PC-9 (cell line): ENCODE data around the gene DNMT3L. TPM values are rescaled to one million over a fixed set of nuclear protein-coding genes. Genes with fewer than 3 reads are reported as not detected.

Experiments
- BruUV-seq: library from RNA; stranded (reverse); fragments of 400-500 nt; replicated peaks from 2 replicates; lab custom pipeline; 2021; lab: Mats Ljungman, UMichigan
- CTCF ChIA-PET: fragments of 300-600 bp; sonication (Branson Sonifier 250); formaldehyde crosslinking; loops from one replicate; lab custom pipeline; 2022; ENCODE audit warnings: antibody characterized with exemption; lab: Charles Lee
- POLR2A ChIA-PET: fragments of 300-600 bp; sonication (Branson Sonifier 250); formaldehyde crosslinking; loops from one replicate; lab custom pipeline; 2022; ENCODE audit warnings: antibody characterized with exemption; ENCODE audit not compliant: unreplicated experiment; lab: Charles Lee
- DNase-seq, 2 experiments: peaks; one replicate each; pipeline versions ENCODE4 v3.0.0 to v3.0.0-alpha.2; 2015 to 2022; ENCODE audit warnings: mixed read lengths in 1 of 2
- H2AFZ ChIP-seq: fragments of 200-600 bp; sonication (generic); 2 replicates; pipeline ENCODE4 v1.8.1; 2017; ENCODE audit warnings: antibody characterized with exemption
- H3F3A ChIP-seq: fragments of 200-600 bp; sonication (generic); 2 replicates; pipeline ENCODE4 v1.8.1; 2017; ENCODE audit warnings: antibody characterized with exemption, mild to moderate bottlenecking, low read depth; ENCODE audit not compliant: insufficient read depth
- H3K27ac ChIP-seq: fragments of 200-600 bp; sonication (generic); 2 replicates; pipeline ENCODE4 v1.6.1; 2016; ENCODE audit warnings: mixed run types
- H3K27me3 ChIP-seq: fragments of 200-600 bp; sonication (generic); 2 replicates; pipeline ENCODE4 v1.6.1; 2016; ENCODE audit warnings: low read depth, mixed run types; ENCODE audit not compliant: insufficient read depth
- H3K36me3 ChIP-seq: fragments of 200-600 bp; sonication (generic); 2 replicates; pipeline ENCODE4 v1.6.1; 2016; ENCODE audit warnings: low read depth, mixed run types
- H3K4me1 ChIP-seq: fragments of 200-600 bp; sonication (generic); replicated peaks from 2 replicates; pipeline ENCODE4 v1.6.1; 2016; ENCODE audit warnings: mixed run types; ENCODE audit not compliant: insufficient read depth
- H3K4me2 ChIP-seq: fragments of 200-600 bp; sonication (generic); 2 replicates; pipeline ENCODE4 v1.6.1; 2017; ENCODE audit warnings: mixed run types
- H3K4me3 ChIP-seq: fragments of 200-600 bp; sonication (generic); 2 replicates; pipeline ENCODE4 v1.6.1; 2016; ENCODE audit warnings: mixed run types
- H3K79me2 ChIP-seq: fragments of 200-600 bp; sonication (generic); 2 replicates; pipeline ENCODE4 v1.6.1; 2017; ENCODE audit warnings: low read depth, mixed run types
- H3K9me2 ChIP-seq: fragments of 200-600 bp; sonication (generic); 2 replicates; pipeline ENCODE4 v1.8.1; 2017; ENCODE audit warnings: mild to moderate bottlenecking; ENCODE audit not compliant: insufficient read depth
- H3K9me3 ChIP-seq: fragments of 200-600 bp; sonication (generic); 2 replicates; pipeline ENCODE4 v1.8.1; 2016; ENCODE audit warnings: low read depth; ENCODE audit not compliant: insufficient read depth
- H4K20me1 ChIP-seq: fragments of 200-600 bp; sonication (generic); 2 replicates; pipeline ENCODE4 v1.8.1; 2017; ENCODE audit not compliant: insufficient read depth
- CTCF ChIP-seq: fragments of 200-600 bp; sonication (generic); conservative IDR thresholded peaks from 2 replicates; pipeline ENCODE4 v1.6.1; 2017; ENCODE audit warnings: mixed run types, antibody characterized with exemption, mild to moderate bottlenecking, moderate library complexity
- EZH2 ChIP-seq: fragments of 200-600 bp; sonication (generic); IDR thresholded peaks from 2 replicates; pipeline ENCODE4 v1.8.0; 2017; ENCODE audit warnings: antibody characterized with exemption, low read depth
- intact Hi-C: fragments of 100-400 bp; cut with micrococcal nuclease; formaldehyde crosslinking; loops from one replicate; pipeline ENCODE4 v1.10.0; 2022; ENCODE audit not compliant: unreplicated experiment
- total RNA-seq: library from RNA; stranded (reverse); gene quantifications from 2 replicates; pipeline ENCODE4 v1.2.3, GENCODE V29; 2021

DNMT3L gene
- total RNA-seq, 1 experiment from 2014 or later: not detected

DNA sequence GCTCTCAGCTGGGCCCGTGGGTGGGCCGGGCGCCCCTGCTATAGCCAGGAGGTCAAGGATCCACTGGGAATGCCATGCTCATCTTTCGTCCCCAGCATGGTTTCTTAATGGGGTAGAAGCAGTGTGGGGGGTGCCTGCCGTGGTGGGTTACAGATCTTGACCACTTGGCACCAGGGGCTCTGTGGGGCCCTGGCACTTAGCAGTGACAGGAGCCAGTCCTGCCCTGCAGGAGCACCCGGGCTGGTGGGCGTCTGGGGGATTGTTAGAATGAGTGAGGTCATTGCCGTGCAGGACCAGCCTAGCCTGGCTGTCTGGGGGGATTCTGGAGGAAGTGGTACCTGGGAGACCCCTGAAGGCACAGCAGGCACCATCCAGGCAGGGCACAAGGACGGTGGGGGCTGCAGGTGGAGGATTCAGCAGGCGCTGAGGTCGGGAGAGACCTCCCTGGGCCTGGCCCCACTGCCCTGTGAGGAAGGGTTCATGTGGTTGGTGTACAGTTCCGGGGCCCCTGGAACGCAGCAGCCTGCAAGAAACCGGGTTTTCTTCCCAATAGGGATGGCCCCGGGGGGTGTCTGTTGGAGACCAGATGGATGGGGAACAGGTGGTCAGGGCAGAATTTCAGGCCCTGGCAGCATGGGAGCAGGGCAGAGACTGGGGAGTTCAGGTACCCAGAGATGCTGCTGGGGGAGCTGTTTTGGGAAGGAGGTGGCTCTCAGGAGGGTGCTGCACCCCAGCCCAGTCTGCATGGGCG is 28.8 kb upstream of the DNMT3L start:
- Histone ChIP-seq H3K4me3 (no peak overlapping the region), H3K36me3 (no peaks in the 10 kb centered on the region), H3K9me2 (no peaks in the 10 kb centered on the region), H3K79me2 (no peaks in the 10 kb centered on the region), H3K27me3 (peaks cover 14% of the 10 kb centered on the region; the same call in 1 of the 2 replicates), H2AFZ (no peak overlapping the region), H3K4me2 (no peak overlapping the region), H3K27ac (no peak overlapping the region), H3K4me1 (peaks cover 12% of the 10 kb centered on the region; the same call in 1 of the 2 replicates), H4K20me1 (no peaks in the 10 kb centered on the region), H3F3A (no peaks in the 10 kb centered on the region), H3K9me3 (no peaks in the 10 kb centered on the region)
- ChIA-PET CTCF (no interaction called here), POLR2A (no interaction called here)
- no TSS peak for BruUV-seq
- no peak for TF ChIP-seq CTCF
- no peak for TF ChIP-seq EZH2
- DNase-seq: no peak
- intact Hi-C loops: no loop called here

GRCh38 chr21:44289381-44290010 is 27.8 kb upstream of the DNMT3L start:
- no peaks in the 10 kb centered on the region for H3K9me2 ChIP-seq
- peaks cover 21% of the 10 kb centered on the region for H3K27me3 ChIP-seq
- no peak overlapping the region for H2AFZ ChIP-seq
- TF ChIP-seq CTCF (no peak), EZH2 (no peak)
- H3K4me3 ChIP-seq: no peak overlapping the region
- no peaks in the 10 kb centered on the region for H3K9me3 ChIP-seq
- H3K4me1 ChIP-seq: peaks cover 2% of the 10 kb centered on the region; the same call in 1 of the 2 replicates
- intact Hi-C loops: no loop called here
- no peak for DNase-seq
- no peak overlapping the region for H3K4me2 ChIP-seq
- no TSS peak for BruUV-seq
- H3K27ac ChIP-seq: no peak overlapping the region
- H3K79me2 ChIP-seq: no peaks in the 10 kb centered on the region
- H4K20me1 ChIP-seq: no peaks in the 10 kb centered on the region
- no peaks in the 10 kb centered on the region for H3K36me3 ChIP-seq
- no peaks in the 10 kb centered on the region for H3F3A ChIP-seq
- ChIA-PET CTCF (no interaction called here), POLR2A (interaction anchor here (0.6 kb wide), 1 partner anchor 45 kb away, joined by 3 read pairs; no protein-coding TSS in a partner anchor)

- POLR2A ChIA-PET: no interaction called here
- peaks cover 21% of the 10 kb centered on the region for H3K27me3 ChIP-seq
Observed at GRCh38 chr21:44288251-44289110, 26.8 kb upstream of the DNMT3L start.

More at GRCh38 chr21:44288251-44289110, 26.8 kb upstream of the DNMT3L start:
- Histone ChIP-seq H4K20me1 (no peaks in the 10 kb centered on the region), H3K4me3 (no peak overlapping the region), H3K9me2 (no peaks in the 10 kb centered on the region), H3F3A (no peaks in the 10 kb centered on the region), H3K4me2 (no peak overlapping the region), H3K27ac (no peak overlapping the region), H3K9me3 (no peaks in the 10 kb centered on the region), H2AFZ (no peak overlapping the region), H3K4me1 (no peaks in the 10 kb centered on the region), H3K79me2 (no peaks in the 10 kb centered on the region), H3K36me3 (no peaks in the 10 kb centered on the region)
- intact Hi-C loops: no loop called here
- TF ChIP-seq CTCF: no peak
- BruUV-seq: no TSS peak
- DNase-seq: no peak
- CTCF ChIA-PET: no interaction called here
